ENCODE results near the gene HEXA.

DNA sequence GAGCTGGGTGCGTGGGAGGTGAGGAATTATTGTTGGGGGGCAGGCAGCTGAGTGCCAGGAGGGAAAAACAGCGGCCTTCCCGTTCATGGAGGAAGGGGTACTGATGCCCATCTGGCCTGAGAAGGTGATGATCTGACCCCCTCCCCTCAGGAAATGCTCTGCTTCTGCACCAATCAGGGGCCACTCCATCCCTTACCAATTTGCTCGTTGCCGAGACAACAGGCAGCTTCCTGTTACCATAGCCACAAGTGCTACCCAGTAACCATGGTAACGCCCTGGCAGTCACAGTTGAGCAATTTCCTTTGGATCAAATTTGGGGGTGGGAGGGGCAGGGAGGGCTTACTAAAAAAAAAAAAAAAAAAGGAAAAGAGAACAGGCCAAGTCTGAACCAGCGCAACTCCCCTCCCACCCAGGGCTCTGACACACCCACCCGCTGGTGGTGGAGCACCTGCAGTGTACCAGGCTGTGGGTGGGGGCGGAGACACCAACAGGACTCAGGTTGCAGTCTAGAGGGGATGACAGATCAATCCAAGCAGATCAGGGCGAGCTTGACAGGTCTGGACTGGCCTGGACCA lies 69.5 kb downstream of the HEXA start:
- no peak for TF ChIP-seq EZH2 (IDR thresholded peaks at IDR 0.05; ENCODE audit: borderline replicate concordance, low read length)
- TF ChIP-seq, protein P1, sequence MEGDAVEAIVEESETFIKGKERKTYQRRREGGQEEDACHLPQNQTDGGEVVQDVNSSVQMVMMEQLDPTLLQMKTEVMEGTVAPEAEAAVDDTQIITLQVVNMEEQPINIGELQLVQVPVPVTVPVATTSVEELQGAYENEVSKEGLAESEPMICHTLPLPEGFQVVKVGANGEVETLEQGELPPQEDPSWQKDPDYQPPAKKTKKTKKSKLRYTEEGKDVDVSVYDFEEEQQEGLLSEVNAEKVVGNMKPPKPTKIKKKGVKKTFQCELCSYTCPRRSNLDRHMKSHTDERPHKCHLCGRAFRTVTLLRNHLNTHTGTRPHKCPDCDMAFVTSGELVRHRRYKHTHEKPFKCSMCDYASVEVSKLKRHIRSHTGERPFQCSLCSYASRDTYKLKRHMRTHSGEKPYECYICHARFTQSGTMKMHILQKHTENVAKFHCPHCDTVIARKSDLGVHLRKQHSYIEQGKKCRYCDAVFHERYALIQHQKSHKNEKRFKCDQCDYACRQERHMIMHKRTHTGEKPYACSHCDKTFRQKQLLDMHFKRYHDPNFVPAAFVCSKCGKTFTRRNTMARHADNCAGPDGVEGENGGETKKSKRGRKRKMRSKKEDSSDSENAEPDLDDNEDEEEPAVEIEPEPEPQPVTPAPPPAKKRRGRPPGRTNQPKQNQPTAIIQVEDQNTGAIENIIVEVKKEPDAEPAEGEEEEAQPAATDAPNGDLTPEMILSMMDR (IDR thresholded peaks at IDR 0.05; ENCODE audit: low read length): no peak

All from OCI-LY1 (cell line).